Measurements from ENCODE around the gene RAI1.

The RAI1 gene

DNA sequence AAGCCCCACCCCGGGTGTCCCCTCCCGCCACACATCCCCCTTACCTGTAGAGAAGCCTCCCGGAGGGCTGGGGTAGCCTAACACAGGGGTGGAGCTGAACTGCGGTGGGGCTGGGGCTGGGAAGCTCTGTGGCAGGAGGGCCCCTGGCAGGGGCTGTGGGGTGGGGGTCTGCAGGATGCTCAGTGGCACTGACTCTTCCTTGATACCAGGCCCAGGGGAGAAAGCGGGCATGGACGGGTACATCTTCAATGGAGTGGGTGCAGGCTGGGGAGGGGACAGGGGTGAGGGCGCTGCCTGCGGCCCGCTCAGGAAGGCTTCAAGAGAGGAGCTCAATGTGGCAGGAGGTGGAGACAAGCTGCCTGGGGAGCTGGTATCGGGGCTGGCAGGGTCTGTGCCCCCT lies 138.8 kb downstream of the RAI1 start:
- DNase-seq, result no peak

- no peak for DNase-seq
Observed at GRCh38 chr17:17820463-17821158, 139.4 kb downstream of the RAI1 start.

DNA sequence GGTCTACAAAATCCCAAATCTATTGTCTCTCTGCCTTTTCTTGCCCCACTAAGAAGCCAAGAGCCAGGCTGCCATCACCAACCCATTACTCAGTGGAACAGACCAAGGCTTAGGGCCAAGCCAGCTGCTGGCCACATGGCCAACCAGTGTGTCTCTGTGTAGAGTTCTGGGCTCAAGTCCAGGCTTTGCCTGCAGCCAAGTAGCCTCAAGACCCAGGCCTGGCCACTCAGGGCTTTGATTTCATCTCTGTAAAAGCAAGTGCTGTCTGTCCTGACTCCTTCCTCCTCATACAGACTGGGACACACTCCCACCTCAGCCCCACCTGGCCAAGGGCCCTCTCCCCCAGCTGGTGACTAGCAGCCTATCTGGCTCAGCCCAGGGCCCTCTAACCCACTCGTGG lies 140.9 kb downstream of the RAI1 start:
- DNase-seq, result no peak

DNA sequence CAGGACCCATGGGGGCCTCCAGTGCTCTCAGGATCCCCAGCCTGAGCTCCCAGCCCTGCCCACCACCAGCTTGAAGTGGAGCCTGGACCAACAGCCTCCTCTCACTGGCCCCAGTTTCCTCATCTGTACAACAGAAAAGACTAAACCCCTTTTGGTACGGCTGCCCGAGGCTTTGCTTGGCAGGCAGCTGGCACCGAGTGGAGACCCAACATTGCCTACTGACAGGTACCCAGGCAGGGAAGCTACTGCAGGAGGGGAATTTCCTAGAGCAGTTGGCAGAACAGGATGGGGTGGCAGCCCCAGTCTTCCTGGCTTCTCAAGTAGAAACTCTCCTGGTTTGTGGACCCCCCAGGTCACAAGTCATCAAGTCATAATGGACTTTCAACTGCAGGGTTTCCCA lies 141.4 kb downstream of the RAI1 start:
- DNase-seq, result no peak

DNA sequence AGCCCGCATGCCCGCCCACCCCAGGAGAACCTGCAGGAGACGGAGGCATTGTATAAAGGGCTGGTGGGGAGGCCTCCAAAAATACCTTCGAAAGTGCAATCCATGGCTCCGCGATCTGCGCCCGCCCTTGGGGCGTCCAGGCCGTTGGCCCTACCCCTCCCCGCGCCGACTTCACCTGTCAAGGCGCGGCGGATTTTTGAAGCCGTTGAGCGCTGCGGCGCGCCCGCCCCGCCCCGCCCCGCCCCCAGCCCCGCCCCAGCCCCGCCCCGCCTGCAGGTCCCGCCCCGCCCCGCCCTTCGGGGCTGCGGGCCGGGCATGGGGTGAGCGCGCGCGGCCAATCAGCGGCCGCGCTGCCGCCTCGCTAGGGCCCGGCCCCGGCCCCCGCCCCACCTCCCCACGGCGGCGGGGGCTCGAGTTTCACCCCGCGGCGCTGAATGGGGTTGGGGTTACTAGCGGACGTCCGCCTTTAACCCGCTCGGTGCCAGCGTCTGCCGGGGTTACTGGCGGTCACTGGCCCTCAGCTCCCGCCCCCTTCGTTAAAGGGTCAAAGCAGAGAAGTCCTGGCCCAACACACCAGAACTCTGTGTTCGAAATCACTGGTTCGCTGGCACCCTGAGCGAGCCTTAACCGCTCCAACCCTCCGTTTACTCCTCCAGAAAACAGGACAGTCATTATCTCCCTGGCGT lies 142.3 kb downstream of the RAI1 start:
- peak; percentile 23 to 72 for DNase-seq

- DNase-seq, result no peak
Observed at GRCh38 chr17:17824119-17824782, 143.0 kb downstream of the RAI1 start.

- DNase-seq, result no peak
Observed at GRCh38 chr17:17824783-17825614, 143.7 kb downstream of the RAI1 start.

DNA sequence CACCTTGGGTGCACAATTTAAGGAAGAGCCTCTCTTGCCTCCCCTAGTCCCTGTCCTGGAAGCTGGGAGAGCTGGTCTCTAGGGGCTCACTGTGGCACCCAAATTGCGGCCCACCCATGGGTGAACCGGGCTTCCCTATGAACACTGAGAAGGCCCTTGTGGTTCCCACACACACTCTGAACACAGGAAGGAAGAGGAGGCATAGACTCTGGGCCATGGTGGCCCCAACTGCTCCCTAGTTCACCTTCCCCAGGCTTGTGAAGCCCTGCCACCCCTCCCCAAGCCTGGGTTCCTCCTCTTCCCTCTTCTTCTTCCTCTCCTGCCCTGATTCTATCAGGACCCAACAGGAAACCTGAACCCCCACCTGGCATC lies 145.1 kb downstream of the RAI1 start:
- DNase-seq, result no peak

DNA sequence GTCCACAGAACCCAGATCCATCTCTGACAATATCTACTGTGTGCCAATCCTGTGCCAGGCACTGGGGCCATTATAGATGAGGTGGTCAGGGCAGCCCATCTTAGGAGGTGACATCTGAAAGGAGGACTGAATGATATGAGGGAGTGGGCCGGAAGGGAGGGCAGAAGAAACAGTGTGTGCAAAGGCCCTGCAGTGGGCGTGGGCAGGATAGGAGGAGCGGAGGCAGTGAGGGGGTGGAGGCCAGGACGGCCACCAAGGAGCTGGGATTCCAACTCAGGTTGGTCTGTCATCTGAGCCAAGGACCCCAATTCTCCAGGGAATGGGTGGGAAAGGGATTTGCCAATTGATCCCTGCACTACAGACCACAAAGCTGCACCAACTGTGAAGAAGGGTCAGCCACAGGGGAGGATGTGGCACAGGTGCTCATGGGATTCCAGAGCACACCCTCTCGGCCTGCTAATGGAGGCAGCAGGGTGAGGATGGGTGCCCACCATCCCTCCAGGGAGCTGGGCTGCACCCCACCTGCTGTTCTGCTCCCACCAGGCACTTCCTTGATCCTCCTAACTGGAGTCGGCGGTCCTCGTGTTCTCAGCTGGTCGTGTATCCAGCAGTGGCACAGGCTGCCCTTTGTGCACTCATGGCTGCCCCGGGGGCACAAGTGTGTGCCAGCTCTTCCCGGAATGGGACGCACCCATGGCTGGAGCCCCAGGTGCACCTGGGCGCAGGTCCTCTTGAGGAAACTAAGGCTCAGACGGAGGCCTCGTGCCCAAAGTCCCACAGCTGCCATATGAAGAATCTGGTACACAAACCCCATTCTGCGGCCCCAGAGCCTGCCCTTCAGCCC lies 145.9 kb downstream of the RAI1 start:
- DNase-seq, result no peak

- DNase-seq, result no peak
Observed at GRCh38 chr17:17827826-17828621, 146.8 kb downstream of the RAI1 start.

GRCh38 chr17:17830269-17830567 lies 149.0 kb downstream of the RAI1 start:
- no peak for DNase-seq

- DNase-seq, result no peak
Observed at GRCh38 chr17:17830740-17831207, 149.5 kb downstream of the RAI1 start.

- DNase-seq, result no peak
Observed at GRCh38 chr17:17831208-17832031, 150.2 kb downstream of the RAI1 start.

- no peak for DNase-seq
Observed at GRCh38 chr17:17832032-17832363, 150.7 kb downstream of the RAI1 start.

DNA sequence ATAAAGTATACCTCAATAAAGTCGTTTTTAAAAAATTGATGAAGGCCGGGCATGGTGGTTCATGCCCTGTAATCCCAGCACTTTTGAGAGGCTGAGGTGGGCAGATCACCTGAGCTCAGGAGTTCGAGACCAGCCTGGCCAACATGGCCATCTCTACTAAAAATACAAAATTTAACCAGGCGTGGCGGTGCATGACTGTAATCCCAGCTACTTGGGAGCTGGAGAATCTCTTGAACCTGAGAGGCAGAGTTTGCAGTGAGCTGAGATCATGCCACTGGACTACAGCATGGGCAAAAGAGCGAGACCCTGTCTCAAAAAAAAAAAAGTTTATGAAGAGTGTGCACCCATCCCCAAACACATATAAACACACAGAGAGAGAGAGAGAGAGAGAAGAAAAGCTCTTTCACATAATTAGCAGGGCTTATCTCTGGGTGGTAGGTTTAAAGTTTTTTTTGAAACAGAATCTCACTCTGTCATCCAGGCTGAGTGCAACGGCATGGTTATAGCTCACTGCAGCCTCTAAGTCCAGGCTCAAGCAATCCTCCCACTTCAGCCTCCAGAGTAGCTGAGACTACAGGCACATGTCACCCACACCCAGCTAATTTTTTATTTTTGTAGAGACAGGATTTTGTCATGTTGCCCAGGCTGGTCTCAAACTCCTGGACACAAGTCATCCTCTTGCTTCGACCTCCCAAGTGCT lies 152.6 kb downstream of the RAI1 start:
- DNase-seq, result no peak

GRCh38 chr17:17834974-17835373 lies 153.7 kb downstream of the RAI1 start:
- no peak for DNase-seq

DNA sequence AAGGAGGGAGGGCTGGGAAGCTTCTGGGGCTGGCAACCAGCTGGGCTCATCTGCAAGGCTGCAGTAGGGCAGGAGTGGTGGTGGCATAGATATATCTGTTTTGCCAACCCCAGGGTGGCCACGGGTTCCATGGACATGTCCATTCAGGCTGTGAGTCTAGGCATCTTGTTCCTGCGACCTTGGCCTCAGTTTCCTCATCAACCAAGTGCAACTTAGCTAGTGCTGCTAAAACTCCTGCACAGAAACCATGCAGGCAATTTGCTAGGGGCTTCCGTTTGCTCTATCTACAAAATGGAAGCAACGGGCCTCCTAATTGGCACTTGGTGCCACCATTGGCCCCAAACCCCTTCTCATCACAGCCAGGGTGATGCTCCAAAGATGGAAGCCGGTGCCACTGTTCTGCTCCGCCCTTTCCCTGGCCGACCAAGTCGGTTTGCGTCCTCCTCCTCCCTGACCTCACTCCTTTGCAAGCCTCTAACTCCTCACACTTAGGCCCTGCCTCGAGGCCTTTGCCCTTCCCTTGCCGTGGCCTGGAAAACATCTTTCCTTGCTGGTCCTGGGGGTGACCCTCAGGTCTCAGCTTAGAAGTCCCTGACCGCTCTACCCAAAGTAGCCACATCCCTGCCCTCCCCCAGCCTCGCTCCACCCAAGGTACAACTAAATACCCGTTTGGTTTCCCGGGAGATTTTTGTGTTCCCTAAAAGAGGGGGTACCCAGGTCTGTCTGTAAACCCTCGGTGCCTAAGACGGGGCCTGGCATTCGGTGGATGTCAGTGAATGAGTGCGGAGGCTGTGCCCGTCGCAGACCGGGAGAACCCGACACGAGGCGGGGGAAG lies 154.4 kb downstream of the RAI1 start:
- no peak for DNase-seq

GRCh38 chr17:17836250-17836817 lies 155.1 kb downstream of the RAI1 start:
- peak; percentile 64 to 94 for DNase-seq
